ENCODE data around the gene NEDD4L.

- TF ChIP-seq LEF1 (IDR thresholded peaks at IDR 0.05; ENCODE audit: borderline replicate concordance) (no peak), FOXK2 (IDR thresholded peaks at IDR 0.05) (no peak), BHLHE40 (IDR thresholded peaks at IDR 0.05; ENCODE audit: borderline replicate concordance) (no peak), SUZ12 (IDR thresholded peaks at IDR 0.05) (no peak), FOXM1 (IDR thresholded peaks at IDR 0.05; ENCODE audit: borderline replicate concordance) (no peak), ARNT (IDR thresholded peaks at IDR 0.05) (no peak), CTBP1 (IDR thresholded peaks at IDR 0.05; ENCODE audit: borderline replicate concordance) (no peak), FOXA1 (IDR thresholded peaks at IDR 0.05) (no peak), SP1 (IDR thresholded peaks at IDR 0.05) (no peak)
Observed at GRCh38 chr18:58174285-58174684, 130.3 kb downstream of the NEDD4L start.
